IMR-90 (cell line): ENCODE measurements around the gene KCNQ1. TPM values are rescaled to one million over a fixed set of nuclear protein-coding genes. Genes with fewer than 3 reads are reported as not detected.
A peak's percentile ranks its signal among the peaks of the same experiment; 100 is the strongest.

ENCODE experiments used
- ATAC-seq: fragments of 200-7000 bp; cut with Tn5 transposase; 2 replicates; pipeline ENCODE4 v1.9.1; 2020; ENCODE audit warnings: low read depth, mild to moderate bottlenecking, moderate library complexity
- BruUV-seq: library from RNA; stranded (reverse); fragments of 400-500 nt; replicated peaks from 2 replicates; lab custom pipeline; 2021; lab: Mats Ljungman, UMichigan
- CTCF ChIA-PET: fragments of 300-600 bp; formaldehyde crosslinking; extraction: SDS; loops from one replicate; lab custom pipeline; 2021; ENCODE audit warnings: antibody characterized with exemption; lab: Yijun Ruan, JAX
- POLR2A ChIA-PET: fragments of 300-600 bp; sonication (Branson Sonifier 250); formaldehyde crosslinking; loops from one replicate; lab custom pipeline; 2022; ENCODE audit warnings: antibody characterized with exemption; ENCODE audit not compliant: unreplicated experiment; lab: Charles Lee
- DNase-seq: peaks from one replicate; pipeline ENCODE4 v3.0.0; 2013
- H2AFZ ChIP-seq: replicated peaks from 2 replicates; pipeline ENCODE3; 2013; ENCODE audit warnings: low read length, mild to moderate bottlenecking; ENCODE audit not compliant: poor library complexity
- H2AK5ac ChIP-seq: 2 replicates; pipeline ENCODE4 v1.6.1; 2013; ENCODE audit warnings: low read depth, low read length, inconsistent platforms
- H2AK9ac ChIP-seq: replicated peaks from 2 replicates; pipeline ENCODE3; 2013; ENCODE audit warnings: mild to moderate bottlenecking, low read depth, low read length, moderate library complexity; ENCODE audit not compliant: poor library complexity
- H2BK120ac ChIP-seq: 2 replicates; pipeline ENCODE4 v1.6.1; 2013; ENCODE audit warnings: low read depth, low read length, inconsistent platforms
- H2BK15ac ChIP-seq: 3 replicates; pipeline ENCODE4 v1.6.1; 2013; ENCODE audit warnings: low read depth, low read length, inconsistent platforms
- H2BK20ac ChIP-seq: 2 replicates; pipeline ENCODE4 v1.6.1; 2013; ENCODE audit warnings: low read depth, mild to moderate bottlenecking, inconsistent platforms, low read length, moderate library complexity
- H2BK5ac ChIP-seq: 2 replicates; pipeline ENCODE4 v1.6.1; 2013; ENCODE audit warnings: mild to moderate bottlenecking, low read depth, low read length, inconsistent platforms; ENCODE audit not compliant: poor library complexity, severe bottlenecking
- H3K14ac ChIP-seq: replicated peaks from 2 replicates; pipeline ENCODE4 v1.6.1; 2013; ENCODE audit warnings: low read depth, low read length, inconsistent platforms
- H3K18ac ChIP-seq: 2 replicates; pipeline ENCODE4 v1.6.1; 2013; ENCODE audit warnings: low read depth, low read length, control low read depth
- H3K23ac ChIP-seq: 2 replicates; pipeline ENCODE4 v1.6.1; 2013; ENCODE audit warnings: low read depth, low read length, inconsistent platforms
- H3K27ac ChIP-seq: 2 replicates; pipeline ENCODE4 v1.5.1; 2013; ENCODE audit warnings: mild to moderate bottlenecking, control low read depth, low read length; ENCODE audit not compliant: insufficient read depth
- H3K27me3 ChIP-seq: 2 replicates; pipeline ENCODE4 v1.6.1; 2013; ENCODE audit warnings: low read length; ENCODE audit not compliant: control insufficient read depth, insufficient read depth
- H3K36me3 ChIP-seq: 2 replicates; pipeline ENCODE4 v1.6.1; 2013; ENCODE audit warnings: low read length, mixed read lengths; ENCODE audit not compliant: control insufficient read depth, insufficient read depth
- H3K4ac ChIP-seq: 2 replicates; pipeline ENCODE4 v1.6.1; 2013; ENCODE audit warnings: low read depth, low read length, inconsistent platforms
- H3K4me1 ChIP-seq: 2 replicates; pipeline ENCODE4 v1.6.1; 2013; ENCODE audit warnings: low read length, mixed read lengths; ENCODE audit not compliant: control insufficient read depth, insufficient read depth
- H3K4me2 ChIP-seq: 2 replicates; pipeline ENCODE4 v1.6.1; 2013; ENCODE audit warnings: low read depth, mild to moderate bottlenecking, control low read depth, low read length, moderate library complexity
- H3K4me3 ChIP-seq: 2 replicates; pipeline ENCODE4 v1.5.1; 2013; ENCODE audit warnings: low read depth, mild to moderate bottlenecking, control low read depth, low read length, moderate library complexity; ENCODE audit not compliant: insufficient read depth
- H3K56ac ChIP-seq: 2 replicates; pipeline ENCODE4 v1.6.1; 2013; ENCODE audit warnings: low read length, inconsistent platforms; ENCODE audit not compliant: insufficient read depth; ENCODE audit errors: extremely low read depth
- H3K79me1 ChIP-seq, 2 experiments: 2 replicates each; pipeline ENCODE4 v1.6.1; 2013; ENCODE audit warnings: low read length in 2 of 2, inconsistent platforms in 1 of 2, low read depth in 1 of 2
- H3K9ac ChIP-seq: 2 replicates; pipeline ENCODE4 v1.6.1; 2013; ENCODE audit warnings: low read depth, low read length, control low read depth
- H3K9me1 ChIP-seq: 2 replicates; pipeline ENCODE4 v1.6.1; 2013; ENCODE audit warnings: low read length, inconsistent platforms; ENCODE audit not compliant: insufficient read depth
- H3K9me3 ChIP-seq: 2 replicates; pipeline ENCODE4 v1.6.1; 2013; ENCODE audit warnings: low read length; ENCODE audit not compliant: control insufficient read depth, insufficient read depth
- H4K20me1 ChIP-seq: 2 replicates; pipeline ENCODE4 v1.6.1; 2013; ENCODE audit warnings: low read length, inconsistent platforms; ENCODE audit not compliant: insufficient read depth
- H4K5ac ChIP-seq: 2 replicates; pipeline ENCODE4 v1.6.1; 2013; ENCODE audit warnings: mild to moderate bottlenecking, low read depth, low read length, control low read depth
- H4K8ac ChIP-seq, 2 experiments: 2 replicates each; pipeline ENCODE4 v1.6.1; 2013; ENCODE audit warnings: low read depth in 2 of 2, low read length in 2 of 2, control low read depth in 1 of 2, inconsistent platforms in 1 of 2
- H4K91ac ChIP-seq: 2 replicates; pipeline ENCODE4 v1.6.1; 2013; ENCODE audit warnings: low read depth, low read length, inconsistent platforms; ENCODE audit not compliant: insufficient read depth
- CTCF ChIP-seq: conservative IDR thresholded peaks from 2 replicates; pipeline ENCODE4 v1.5.1; 2012; ENCODE audit warnings: mild to moderate bottlenecking, low read depth, low read length, improper control_type of control experiment
- RCOR1 ChIP-seq: IDR thresholded peaks from 2 replicates; pipeline ENCODE4 v1.6.1; 2012; ENCODE audit warnings: mild to moderate bottlenecking, low read length, improper control_type of control experiment; ENCODE audit not compliant: insufficient replicate concordance
- SMC3 ChIP-seq: fragments of 150-350 bp; IDR thresholded peaks from 2 replicates; pipeline ENCODE4 v1.6.1; 2016; ENCODE audit warnings: low read depth, mild to moderate bottlenecking, antibody characterized with exemption, low read length, moderate library complexity
- WGBS, 2 experiments: methylation state at CpG; one replicate each; pipeline versions ENCODE4 v1.1.5 to v1.1.7; 2013; ENCODE audit warnings: missing lambda C conversion rate in 2 of 2; ENCODE audit not compliant: insufficient read length in 1 of 2; ENCODE audit errors: extremely low coverage in 2 of 2; 5-methylcytosine and 5-hydroxymethylcytosine counted together
- dilution Hi-C: fragments of 300-500 bp; cut with HindIII; formaldehyde crosslinking; loops from one replicate; pipeline ENCODE4 v1.14.3; 2018; ENCODE audit warnings: low sequenced_read_pairs; ENCODE audit not compliant: unreplicated experiment
- in situ Hi-C: fragments of 300-500 bp; cut with MboI; formaldehyde crosslinking; loops from 3 replicates; pipeline ENCODE4 v1.14.3; 2019; ENCODE audit warnings: low sequenced_read_pairs, inconsistent platforms, mixed read lengths
- intact Hi-C: fragments of 100-400 bp; cut with micrococcal nuclease; formaldehyde crosslinking; loops from 2 replicates; pipeline ENCODE4 v1.10.0; 2022
- polyA plus RNA-seq, 3 experiments: library from polyadenylated mRNA; depleted of rRNA; stranded (reverse); fragments of >200 nt; gene quantifications; 2 replicates each; pipeline ENCODE4 v1.2.3, GENCODE V29; 2012; ENCODE audit warnings: low replicate concordance in 1 of 3
- total RNA-seq: library from RNA; depleted of rRNA; stranded (reverse); fragments of >200 nt; gene quantifications from 2 replicates; pipeline ENCODE4 v1.2.3, GENCODE V29; 2012

The KCNQ1 gene
- total and polyA plus RNA-seq, 2 of the 4 experiments (the other 2 are of a cell fraction): 0.07 TPM; not detected in 1

DNA sequence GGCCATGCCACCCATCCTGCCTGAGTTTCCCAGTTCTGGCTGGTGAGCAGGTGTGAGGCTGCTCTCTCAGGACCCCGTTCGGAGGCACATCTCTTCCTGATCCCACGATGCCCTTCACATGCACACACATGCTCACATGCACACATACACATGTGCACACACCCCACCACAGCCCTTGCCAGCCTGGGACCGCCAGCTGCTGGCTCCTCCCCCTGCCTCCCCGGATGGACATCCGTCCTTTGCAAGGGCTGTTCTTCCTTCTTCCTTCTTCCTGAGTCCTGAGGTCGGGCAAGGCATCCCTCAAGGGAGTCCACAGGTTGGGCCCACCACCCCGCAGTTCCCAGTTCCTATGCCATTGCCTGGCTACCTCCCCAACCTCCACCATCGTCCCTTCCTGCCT, 451.2 kb downstream of the KCNQ1 start:
- ChIA-PET POLR2A (no interaction called here), CTCF (no interaction called here)
- ATAC-seq (no peak), DNase-seq (no peak)
- Histone ChIP-seq H3K4me1 (peaks cover 25% of the 10 kb centered on the region), H4K8ac (no peak overlapping the region), H3K27ac (no peak overlapping the region), H2AFZ (no peak overlapping the region), H3K79me1 (peaks cover 0 to 10% of the 10 kb centered on the region in 2 experiments; a peak in 1 of 4 replicates), H4K5ac (no peak overlapping the region), H3K36me3 (no peaks in the 10 kb centered on the region), H2BK20ac (peak overlapping the region; percentile 28; the same call in 1 of the 2 replicates), H3K27me3 (no peaks in the 10 kb centered on the region), H2BK5ac (no peak overlapping the region), H3K4me3 (no peak overlapping the region), H3K23ac (no peak overlapping the region), H3K9me3 (no peaks in the 10 kb centered on the region), H3K4me2 (no peak overlapping the region), H3K9me1 (peaks cover 21% of the 10 kb centered on the region), H2AK9ac (no peak overlapping the region), H3K18ac (no peak overlapping the region), H3K9ac (no peak overlapping the region), H2AK5ac (peak overlapping the region; percentile 65; the same call in 1 of the 2 replicates), H3K56ac (no peak overlapping the region), H4K91ac (no peak overlapping the region), H3K4ac (no peak overlapping the region), H2BK15ac (peak overlapping the region; percentile 79; the same call in 1 of the 3 replicates), H4K20me1 (no peaks in the 10 kb centered on the region), H3K14ac (no peak overlapping the region), H2BK120ac (0 out of 2 replicates have a peak overlapping the region, but pooled peaks have one; percentile 33)
- BruUV-seq: no TSS peak
- TF ChIP-seq SMC3 (no peak), CTCF (no peak), RCOR1 (no peak)
- 89% methylated on average over 3 of the region's 9 CpGs; no CpG with 5 or more reads in 1 of the 2 experiments for WGBS, 2 experiments
- dilution Hi-C loops (no loop called here), in situ Hi-C loops (loop anchor here (10.0 to 25.0 kb wide), 2 partner anchors 471 to 709 kb away; no protein-coding TSS in a partner anchor), intact Hi-C loops (loop anchor here (10.0 kb wide), 1 partner anchor 701 kb away; no protein-coding TSS in a partner anchor)
